HFF-Myc (cell line): ENCODE data around the gene CTBP2.

Experiments
- DNase-seq: peaks from one replicate; pipeline ENCODE4 v3.0.0-alpha.2; 2011; ENCODE audit warnings: low read depth; ENCODE audit errors: extremely low read depth
- H3K4me3 ChIP-seq: replicated peaks from 2 replicates; pipeline ENCODE4 v1.5.1; 2011; ENCODE audit warnings: low read depth, mild to moderate bottlenecking, control low read depth, low read length
- CTCF ChIP-seq: IDR thresholded peaks from 2 replicates; pipeline ENCODE4 v1.5.1; 2012; ENCODE audit warnings: mild to moderate bottlenecking, low read depth, low read length, control low read depth; ENCODE audit errors: missing control alignments

The CTBP2 gene

GRCh38 chr10:125135771-125136035 is 24.7 kb downstream of the CTBP2 start:
- DNase-seq = no peak
- no peak for TF ChIP-seq CTCF
- no peak overlapping the region for H3K4me3 ChIP-seq

GRCh38 chr10:125134916-125135770 is 25.2 kb downstream of the CTBP2 start:
- no peak for TF ChIP-seq CTCF
- no peak for DNase-seq
- H3K4me3 ChIP-seq = no peak overlapping the region

- H3K4me3 ChIP-seq = no peak overlapping the region
- no peak for TF ChIP-seq CTCF
- no peak for DNase-seq
These were observed 25.9 kb downstream of the CTBP2 start for GRCh38 chr10:125134483-125134848.

GRCh38 chr10:125133696-125134482 is 26.5 kb downstream of the CTBP2 start:
- no peak for TF ChIP-seq CTCF
- no peak for DNase-seq
- no peak overlapping the region for H3K4me3 ChIP-seq

GRCh38 chr10:125132344-125132743 is 28.0 kb downstream of the CTBP2 start:
- no peak for DNase-seq
- TF ChIP-seq CTCF = no peak
- no peak overlapping the region for H3K4me3 ChIP-seq

- DNase-seq = no peak
- no peak overlapping the region for H3K4me3 ChIP-seq
- no peak for TF ChIP-seq CTCF
These were observed 29.4 kb downstream of the CTBP2 start for GRCh38 chr10:125130916-125131315.
